ENCODE data around the gene GSKIP. TPM values are rescaled to one million over a fixed set of nuclear protein-coding genes. Genes with fewer than 3 reads are reported as not detected.

GSKIP gene
- total RNA-seq, 2 experiments from 2014 or later: 10.3 to 11.9 TPM

DNA sequence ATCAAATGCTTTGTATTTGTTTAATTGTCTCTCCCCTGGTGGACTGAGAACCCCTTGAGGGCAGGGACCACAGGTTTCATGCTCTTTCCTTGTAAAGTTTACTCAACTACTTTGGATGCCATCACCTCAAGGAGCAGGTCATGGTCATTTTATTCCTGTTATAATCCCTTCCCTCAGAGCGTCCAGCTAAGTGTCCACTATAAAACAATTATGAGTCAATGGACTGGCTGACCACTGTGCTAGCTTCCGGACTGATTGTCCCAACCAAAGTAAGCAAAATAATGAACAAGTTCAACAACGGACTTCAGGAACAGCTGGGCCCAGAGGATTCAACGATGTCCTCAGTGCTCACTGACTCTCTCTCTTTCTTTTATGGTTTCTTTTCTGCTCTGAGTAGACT lies 46.8 kb downstream of the GSKIP start:
- DNase-seq: no peak
- no peak for ATAC-seq (ENCODE audit: poor library complexity)

DNA sequence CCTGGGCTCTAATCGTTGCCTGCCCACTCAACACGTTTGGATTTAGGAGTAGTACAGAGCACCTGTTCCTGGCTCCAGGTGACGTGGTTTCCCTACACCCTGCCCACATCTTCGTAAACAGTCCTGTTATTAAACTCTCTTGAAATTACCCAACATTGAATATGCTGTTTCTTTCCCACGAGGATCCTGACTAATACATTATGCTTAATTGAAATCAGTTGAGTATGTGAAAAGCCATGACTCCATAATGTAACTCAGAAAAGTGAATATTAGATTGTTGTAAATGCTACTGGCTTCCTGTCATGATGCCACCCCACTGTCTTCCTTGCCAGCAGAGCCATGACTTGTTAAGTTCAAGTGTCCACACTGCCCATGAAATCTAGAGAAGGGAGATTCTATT lies 50.2 kb downstream of the GSKIP start:
- no peak for DNase-seq
- POLR2A ChIA-PET: no interaction called here
- Histone ChIP-seq H3K4me3 (ENCODE audit: low read length) (no peak overlapping the region), H3K36me3 (ENCODE audit: insufficient read depth, low read length) (no peaks in the 10 kb centered on the region), H3K9me3 (ENCODE audit: control insufficient read depth in 1 of 2, insufficient read depth in 1 of 2, low read length in 2 of 2) (no peaks in the 10 kb centered on the region), H3K27me3 (ENCODE audit: control insufficient read depth in 1 of 2, insufficient read depth in 2 of 2, low read length in 2 of 2) (no peaks in the 10 kb centered on the region), H3K27ac (ENCODE audit: low read depth in 1 of 2, low read length in 2 of 2) (no peak overlapping the region), H3K4me1 (ENCODE audit: insufficient read depth, low read length) (no peaks in the 10 kb centered on the region)
- no peak for ATAC-seq (ENCODE audit: poor library complexity)
- no peaks in the 10 kb centered on the region for H3K27me3 Mint-ChIP-seq
- TF ChIP-seq, protein P1, sequence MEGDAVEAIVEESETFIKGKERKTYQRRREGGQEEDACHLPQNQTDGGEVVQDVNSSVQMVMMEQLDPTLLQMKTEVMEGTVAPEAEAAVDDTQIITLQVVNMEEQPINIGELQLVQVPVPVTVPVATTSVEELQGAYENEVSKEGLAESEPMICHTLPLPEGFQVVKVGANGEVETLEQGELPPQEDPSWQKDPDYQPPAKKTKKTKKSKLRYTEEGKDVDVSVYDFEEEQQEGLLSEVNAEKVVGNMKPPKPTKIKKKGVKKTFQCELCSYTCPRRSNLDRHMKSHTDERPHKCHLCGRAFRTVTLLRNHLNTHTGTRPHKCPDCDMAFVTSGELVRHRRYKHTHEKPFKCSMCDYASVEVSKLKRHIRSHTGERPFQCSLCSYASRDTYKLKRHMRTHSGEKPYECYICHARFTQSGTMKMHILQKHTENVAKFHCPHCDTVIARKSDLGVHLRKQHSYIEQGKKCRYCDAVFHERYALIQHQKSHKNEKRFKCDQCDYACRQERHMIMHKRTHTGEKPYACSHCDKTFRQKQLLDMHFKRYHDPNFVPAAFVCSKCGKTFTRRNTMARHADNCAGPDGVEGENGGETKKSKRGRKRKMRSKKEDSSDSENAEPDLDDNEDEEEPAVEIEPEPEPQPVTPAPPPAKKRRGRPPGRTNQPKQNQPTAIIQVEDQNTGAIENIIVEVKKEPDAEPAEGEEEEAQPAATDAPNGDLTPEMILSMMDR (IDR thresholded peaks at IDR 0.05): no peak
- no peaks in the 10 kb centered on the region for H3K36me3 Mint-ChIP-seq (ENCODE audit: low read depth)
- CTCF ChIA-PET: no interaction called here
- no peak overlapping the region for H3K27ac Mint-ChIP-seq
- intact Hi-C loops (cut with DNase I, micrococcal nuclease): no loop called here
- no peaks in the 10 kb centered on the region for H3K4me1 Mint-ChIP-seq (ENCODE audit: low read depth)
- H3K9me3 Mint-ChIP-seq: no peaks in the 10 kb centered on the region
- no peak overlapping the region for H3K4me3 Mint-ChIP-seq

More for the DNA sequence above, 46.8 kb downstream of the GSKIP start:
- ChIA-PET CTCF (no interaction called here), POLR2A (no interaction called here)
- no peak overlapping the region for H3K27ac Mint-ChIP-seq
- H3K9me3 Mint-ChIP-seq: no peaks in the 10 kb centered on the region
- no peaks in the 10 kb centered on the region for H3K4me1 Mint-ChIP-seq (ENCODE audit: low read depth)
- H3K4me3 Mint-ChIP-seq: no peak overlapping the region
- TF ChIP-seq, protein P1 (IDR thresholded peaks at IDR 0.05): no peak
- intact Hi-C loops (cut with DNase I, micrococcal nuclease): no loop called here
- Histone ChIP-seq H3K9me3 (ENCODE audit: control insufficient read depth in 1 of 2, insufficient read depth in 1 of 2, low read length in 2 of 2) (no peaks in the 10 kb centered on the region), H3K4me3 (ENCODE audit: low read length) (no peak overlapping the region), H3K27me3 (ENCODE audit: control insufficient read depth in 1 of 2, insufficient read depth in 2 of 2, low read length in 2 of 2) (no peaks in the 10 kb centered on the region), H3K36me3 (ENCODE audit: insufficient read depth, low read length) (no peaks in the 10 kb centered on the region), H3K4me1 (ENCODE audit: insufficient read depth, low read length) (no peaks in the 10 kb centered on the region), H3K27ac (ENCODE audit: low read depth in 1 of 2, low read length in 2 of 2) (no peak overlapping the region)
- H3K27me3 Mint-ChIP-seq: no peaks in the 10 kb centered on the region
- H3K36me3 Mint-ChIP-seq (ENCODE audit: low read depth): no peaks in the 10 kb centered on the region

DNA sequence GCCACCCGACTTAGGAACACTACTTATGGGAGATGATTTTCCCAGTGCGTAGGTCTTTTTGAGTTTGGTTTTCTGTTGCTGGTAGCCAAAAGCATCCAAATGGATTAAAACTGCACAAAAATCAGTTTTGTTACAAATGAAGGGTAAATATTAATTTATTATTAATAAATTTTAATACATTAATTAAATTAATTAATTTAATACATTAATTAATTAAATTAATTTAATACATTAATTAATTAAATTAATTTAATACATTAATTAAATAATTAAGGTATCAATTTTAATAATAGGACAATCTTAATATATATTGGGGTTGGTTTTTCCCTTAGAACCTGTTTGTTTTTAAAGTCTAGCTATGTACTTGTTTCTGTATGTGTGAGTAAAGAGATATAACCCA lies 52.2 kb downstream of the GSKIP start:
- Histone ChIP-seq H3K36me3 (ENCODE audit: insufficient read depth, low read length) (no peaks in the 10 kb centered on the region), H3K4me1 (ENCODE audit: insufficient read depth, low read length) (no peaks in the 10 kb centered on the region), H3K27me3 (ENCODE audit: control insufficient read depth in 1 of 2, insufficient read depth in 2 of 2, low read length in 2 of 2) (no peaks in the 10 kb centered on the region), H3K4me3 (ENCODE audit: low read length) (no peak overlapping the region), H3K27ac (ENCODE audit: low read depth in 1 of 2, low read length in 2 of 2) (no peak overlapping the region), H3K9me3 (ENCODE audit: control insufficient read depth in 1 of 2, insufficient read depth in 1 of 2, low read length in 2 of 2) (no peaks in the 10 kb centered on the region)
- Mint-ChIP-seq H3K4me1 (ENCODE audit: low read depth) (no peaks in the 10 kb centered on the region), H3K27me3 (no peaks in the 10 kb centered on the region), H3K9me3 (no peaks in the 10 kb centered on the region), H3K27ac (no peak overlapping the region), H3K36me3 (ENCODE audit: low read depth) (no peaks in the 10 kb centered on the region), H3K4me3 (no peak overlapping the region)
- CTCF ChIA-PET: no interaction called here
- POLR2A ChIA-PET: no interaction called here
- TF ChIP-seq, protein P1 (IDR thresholded peaks at IDR 0.05): no peak
- DNase-seq (no peak), ATAC-seq (ENCODE audit: poor library complexity) (no peak)
- intact Hi-C loops (cut with DNase I, micrococcal nuclease): no loop called here
